Breast epithelium (tissue), 3 donors: ENCODE measurements around the gene CDK4.

Source experiments
- CTCF ChIP-seq, 3 donors: fragments of 450-650 bp; IDR thresholded peaks; one replicate each; pipeline ENCODE4 v1.5.1; 2016 to 2017; ENCODE audit warnings: antibody characterized with exemption in 3 of 3, mild to moderate bottlenecking in 3 of 3, moderate library complexity in 3 of 3
- POLR2A ChIP-seq: fragments of 450-650 bp; IDR thresholded peaks from one replicate; pipeline ENCODE4 v1.6.1; 2016; ENCODE audit warnings: antibody characterized with exemption, mild to moderate bottlenecking, moderate library complexity
- POLR2AphosphoS5 ChIP-seq, 3 donors: sonication (generic); formaldehyde crosslinking; IDR thresholded peaks; one replicate each; pipeline ENCODE4 v1.6.1; 2017; ENCODE audit warnings: antibody characterized with exemption in 3 of 3

DNA sequence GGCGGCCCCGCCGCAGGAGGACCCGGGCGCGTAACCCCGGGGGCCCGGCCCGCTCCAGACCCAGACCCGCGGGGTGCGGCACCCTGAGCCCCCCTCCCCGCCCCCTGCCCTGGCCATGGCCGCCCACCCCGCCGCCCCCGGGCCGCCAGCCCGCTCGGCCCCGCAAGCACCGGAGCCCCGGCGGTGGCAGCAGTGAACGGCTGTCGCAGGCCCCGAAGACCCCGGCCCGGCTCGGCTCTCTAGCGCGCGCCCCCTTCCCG, 3.0 kb upstream of the CDK4 start:
- TF ChIP-seq POLR2AphosphoS5 (IDR thresholded peaks at IDR 0.05) (no peak), CTCF (IDR thresholded peaks at IDR 0.05) (no peak), POLR2A (no peak)
